22Rv1 (cell line): ENCODE results near the gene HSD17B11.
"Not testable (repeated sequence)": the region's sequence is repeated elsewhere in the genome, so short reads cannot be mapped to it uniquely, and the experiment has no call there.

Experiments
- H3K27ac ChIP-seq: fragments of 450-650 bp; 2 replicates; pipeline ENCODE4 v1.5.1; 2017
- ZFX ChIP-seq: fragments of 450-650 bp; IDR thresholded peaks from 2 replicates; pipeline ENCODE4 v1.6.1; 2017; ENCODE audit warnings: antibody characterized with exemption, borderline replicate concordance
- TF ChIP-seq, protein P1 (sequence below): fragments of 450-650 bp; IDR thresholded peaks from 2 replicates; pipeline ENCODE4 v1.5.1; 2017; ENCODE audit warnings: mild to moderate bottlenecking

Gene HSD17B11

DNA sequence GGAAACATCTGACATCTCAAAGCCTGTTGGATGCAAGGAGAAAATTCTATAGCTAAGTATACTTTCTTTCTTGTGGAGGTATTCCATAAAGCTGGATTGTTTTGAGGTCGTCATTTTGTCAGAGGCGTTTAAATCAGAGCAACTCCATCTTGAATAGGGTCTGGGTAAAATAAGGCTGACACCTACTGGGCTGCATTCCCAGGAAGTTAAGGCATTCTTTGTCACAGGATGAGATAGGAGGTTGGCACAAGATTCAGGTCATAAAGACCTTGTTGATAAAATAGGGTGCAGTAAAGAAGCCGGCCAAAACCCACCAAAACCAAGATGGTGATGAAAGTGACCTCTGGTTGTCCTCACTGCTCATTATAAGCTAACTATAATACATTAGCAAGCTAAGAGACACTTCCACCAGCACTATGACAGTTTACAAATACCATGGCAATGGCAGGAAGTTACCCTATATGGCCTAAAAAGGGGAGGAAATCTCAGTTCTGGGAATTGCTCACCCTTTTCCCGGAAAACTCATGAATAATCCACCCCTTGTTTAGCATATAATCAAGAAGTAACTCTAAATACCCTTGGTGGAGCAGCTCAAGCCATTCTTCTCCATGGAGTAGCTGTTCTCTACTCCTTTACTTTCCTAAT is 80.2 kb downstream of the HSD17B11 start:
- TF ChIP-seq ZFX, result no peak
- TF ChIP-seq, protein P1, sequence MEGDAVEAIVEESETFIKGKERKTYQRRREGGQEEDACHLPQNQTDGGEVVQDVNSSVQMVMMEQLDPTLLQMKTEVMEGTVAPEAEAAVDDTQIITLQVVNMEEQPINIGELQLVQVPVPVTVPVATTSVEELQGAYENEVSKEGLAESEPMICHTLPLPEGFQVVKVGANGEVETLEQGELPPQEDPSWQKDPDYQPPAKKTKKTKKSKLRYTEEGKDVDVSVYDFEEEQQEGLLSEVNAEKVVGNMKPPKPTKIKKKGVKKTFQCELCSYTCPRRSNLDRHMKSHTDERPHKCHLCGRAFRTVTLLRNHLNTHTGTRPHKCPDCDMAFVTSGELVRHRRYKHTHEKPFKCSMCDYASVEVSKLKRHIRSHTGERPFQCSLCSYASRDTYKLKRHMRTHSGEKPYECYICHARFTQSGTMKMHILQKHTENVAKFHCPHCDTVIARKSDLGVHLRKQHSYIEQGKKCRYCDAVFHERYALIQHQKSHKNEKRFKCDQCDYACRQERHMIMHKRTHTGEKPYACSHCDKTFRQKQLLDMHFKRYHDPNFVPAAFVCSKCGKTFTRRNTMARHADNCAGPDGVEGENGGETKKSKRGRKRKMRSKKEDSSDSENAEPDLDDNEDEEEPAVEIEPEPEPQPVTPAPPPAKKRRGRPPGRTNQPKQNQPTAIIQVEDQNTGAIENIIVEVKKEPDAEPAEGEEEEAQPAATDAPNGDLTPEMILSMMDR, result no peak
- no peak overlapping the region for H3K27ac ChIP-seq

DNA sequence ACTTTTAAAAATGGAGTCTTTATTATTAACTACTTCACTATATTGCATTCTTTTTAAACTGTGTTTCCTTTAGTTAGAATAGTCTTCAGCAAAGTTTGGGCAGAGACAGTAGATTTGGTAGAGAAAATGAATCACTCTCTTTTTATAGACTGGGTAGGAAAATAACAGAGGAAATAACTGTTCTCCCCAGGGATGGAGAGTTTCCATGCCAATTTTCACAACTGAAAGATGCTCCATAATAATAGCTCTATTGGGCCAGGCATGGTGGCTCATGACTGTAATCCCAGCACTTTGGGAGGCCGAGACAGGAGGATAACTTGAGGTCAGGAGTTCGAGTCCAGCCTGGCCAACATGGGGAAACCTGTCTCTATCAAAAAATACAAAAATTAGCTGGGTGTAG is 81.4 kb downstream of the HSD17B11 start:
- no peak overlapping the region for H3K27ac ChIP-seq
- no peak for TF ChIP-seq ZFX
- TF ChIP-seq, protein P1, result no peak

DNA sequence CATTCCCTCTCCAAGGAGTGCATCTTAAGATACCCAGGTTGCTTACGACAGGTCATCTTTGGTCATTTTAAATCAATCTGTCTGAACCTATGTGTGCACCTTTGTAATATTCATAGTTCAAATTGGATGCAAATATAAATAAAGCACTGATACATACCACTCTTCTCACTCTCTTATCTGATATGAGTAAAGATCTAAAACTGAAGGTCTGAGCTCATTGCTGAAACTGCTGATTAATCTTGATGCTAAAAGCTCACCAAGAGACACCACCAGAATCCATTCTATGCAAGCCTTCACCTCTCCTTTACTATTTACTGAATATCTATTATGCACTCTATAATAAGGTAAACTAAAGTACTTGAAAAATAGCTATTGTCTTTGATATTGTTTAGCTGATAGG is 84.9 kb downstream of the HSD17B11 start:
- no peak for TF ChIP-seq ZFX
- H3K27ac ChIP-seq, result peak overlapping the region; percentile 84

DNA sequence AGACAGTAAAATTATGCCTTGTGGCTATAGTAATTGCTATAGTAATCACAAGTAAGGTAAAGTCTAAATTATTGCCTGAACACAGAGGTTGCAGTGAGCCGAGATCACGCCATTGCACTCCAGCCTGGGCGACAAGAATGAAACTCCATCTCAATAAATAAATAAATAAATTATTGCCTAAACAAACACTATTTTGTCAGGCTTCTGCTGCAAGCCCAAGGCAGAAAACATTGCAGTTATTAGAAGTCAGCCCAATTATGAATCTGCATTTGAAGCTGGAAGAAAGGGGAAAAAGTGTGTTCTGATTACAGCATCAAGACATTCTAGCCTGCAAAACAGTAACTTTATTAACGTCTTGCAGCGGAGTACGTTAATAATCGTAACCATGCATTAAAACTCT is 85.4 kb downstream of the HSD17B11 start:
- H3K27ac ChIP-seq, result peak overlapping the region; percentile 84

DNA sequence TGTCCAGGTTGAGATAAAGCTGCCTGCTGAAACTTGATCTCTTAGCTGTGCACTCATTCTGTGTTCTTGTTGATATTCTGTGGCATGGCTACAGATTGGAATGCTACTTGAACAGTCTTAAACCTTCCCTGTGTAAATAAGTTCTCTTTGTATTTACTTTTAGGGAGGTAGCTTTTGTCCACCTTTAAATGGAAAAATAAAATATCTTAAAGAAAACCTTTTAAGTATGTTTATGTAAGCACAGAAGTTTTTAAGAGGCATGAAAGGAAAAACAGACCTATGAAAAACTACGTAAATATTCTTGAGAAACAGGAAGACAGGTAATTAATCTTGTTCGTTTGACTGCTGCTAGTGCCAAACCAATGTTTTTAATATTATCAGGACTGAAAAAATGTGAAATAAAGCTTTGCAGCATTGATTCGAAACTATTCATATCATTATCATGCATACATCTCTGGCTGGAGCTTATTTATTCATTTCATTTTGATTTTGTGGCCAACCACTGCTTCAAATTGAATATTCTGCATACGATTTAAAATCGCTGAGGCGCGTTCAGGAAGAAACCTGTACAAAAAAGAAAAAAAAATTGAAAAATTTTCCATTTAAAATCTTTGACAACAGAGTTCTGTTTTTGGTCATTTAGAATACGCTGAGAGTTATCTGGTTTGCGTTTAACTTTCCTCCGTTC is 86.1 kb downstream of the HSD17B11 start:
- H3K27ac ChIP-seq, result peak overlapping the region; percentile 84
- TF ChIP-seq, protein P1, result no peak

More for the DNA sequence above, 85.4 kb downstream of the HSD17B11 start:
- TF ChIP-seq, protein P1, result no peak
- no peak for TF ChIP-seq ZFX

DNA sequence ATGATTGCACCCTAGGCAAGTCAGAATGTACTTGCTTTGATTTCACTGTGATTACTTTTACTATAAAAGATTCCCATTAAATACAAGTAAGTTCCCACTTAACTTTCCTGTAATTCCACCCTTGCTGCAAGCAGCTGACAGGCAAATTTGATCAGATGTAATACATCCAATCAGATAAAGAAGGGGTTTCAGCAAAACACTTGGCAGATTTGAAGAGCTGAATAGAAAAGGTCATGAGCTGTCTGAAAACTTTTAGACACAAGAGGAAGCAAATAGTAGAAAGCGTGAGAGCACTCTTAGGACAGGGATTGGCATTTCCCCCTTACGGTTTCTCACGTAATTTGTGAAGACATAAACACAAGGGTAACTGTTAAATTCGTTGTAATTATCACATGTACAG is 91.1 kb downstream of the HSD17B11 start:
- TF ChIP-seq, protein P1, result no peak
- no peak for TF ChIP-seq ZFX
- no peak overlapping the region for H3K27ac ChIP-seq

DNA sequence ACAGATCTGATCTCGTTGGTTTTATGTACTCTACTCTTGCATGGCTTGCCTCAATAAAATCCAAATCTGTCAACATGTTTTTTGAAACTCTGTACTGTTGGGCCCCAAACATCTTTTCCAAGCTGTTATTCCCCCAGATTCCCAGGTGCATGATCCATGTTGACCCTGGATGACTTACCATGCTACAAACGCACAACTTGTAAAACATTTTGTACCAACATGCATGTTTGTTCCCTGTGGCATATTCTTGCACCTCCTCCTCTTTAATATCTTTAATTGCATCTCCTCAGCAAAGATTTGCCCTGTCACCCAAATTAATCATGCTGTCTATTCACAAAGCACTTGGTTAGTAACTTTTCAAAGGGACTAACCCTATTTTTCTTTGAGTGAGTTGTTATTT is 92.6 kb downstream of the HSD17B11 start:
- no peak overlapping the region for H3K27ac ChIP-seq
- no peak for TF ChIP-seq ZFX
- TF ChIP-seq, protein P1, result no peak

DNA sequence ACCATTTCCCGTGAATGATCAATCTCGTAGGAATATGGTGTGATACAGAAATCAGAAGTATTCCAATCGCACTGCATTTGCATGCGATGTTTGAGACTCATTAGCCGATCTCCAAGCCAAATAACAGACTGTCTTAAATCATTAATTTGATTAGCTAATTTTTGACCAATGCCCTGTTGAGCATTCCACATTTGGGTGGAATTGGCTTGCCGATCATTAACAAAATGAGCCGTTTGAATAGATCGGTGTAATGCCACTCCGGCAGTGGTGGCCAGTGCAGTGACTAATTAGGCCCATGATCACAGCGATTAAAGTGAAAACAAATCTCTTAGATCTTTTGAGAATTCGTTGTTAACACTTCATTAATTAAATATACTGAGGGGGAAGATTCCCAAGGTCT is 96.1 kb downstream of the HSD17B11 start:
- H3K27ac ChIP-seq, result not testable (repeated sequence)

DNA sequence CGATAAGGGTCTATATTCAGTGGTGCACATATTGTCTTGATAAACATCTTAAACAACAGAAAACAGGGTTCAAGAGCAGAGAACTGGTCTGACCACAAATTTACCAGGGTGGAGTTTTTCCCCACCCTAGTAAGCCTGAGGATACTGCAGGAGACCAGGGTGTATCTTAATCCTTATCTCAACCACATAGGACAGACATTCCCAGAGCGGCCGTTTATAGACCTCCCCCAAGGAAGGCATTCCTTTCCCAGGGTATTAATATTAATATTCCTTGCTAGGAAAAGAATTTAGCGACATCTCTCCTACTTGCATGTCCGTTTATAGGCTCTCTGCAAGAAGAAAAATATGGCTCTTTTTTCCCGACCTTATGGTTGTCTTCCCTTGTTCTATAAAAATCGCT is 97.1 kb downstream of the HSD17B11 start:
- not testable (repeated sequence) for H3K27ac ChIP-seq
